NCI-H460 (cell line): ENCODE results near the gene IER3. TPM values are rescaled to one million over a fixed set of nuclear protein-coding genes. Genes with fewer than 3 reads are reported as not detected.

Source experiments
- DNase-seq: peaks from one replicate; pipeline ENCODE4 v3.0.0-alpha.2; 2016; ENCODE audit warnings: low read depth; ENCODE audit errors: extremely low read depth
- polyA plus RNA-seq: library from polyadenylated mRNA; depleted of rRNA; stranded (reverse); fragments of >200 nt; gene quantifications from 2 replicates; pipeline ENCODE4 v1.2.3, GENCODE V29; 2014; cell fraction: nucleus; rRNA removed
- total RNA-seq: library from RNA; depleted of rRNA; stranded (reverse); fragments of >200 nt; shearing (Covaris generic); gene quantifications from 2 replicates; pipeline ENCODE4 v1.2.3, GENCODE V29; 2014; rRNA removed

The IER3 gene, protein sequence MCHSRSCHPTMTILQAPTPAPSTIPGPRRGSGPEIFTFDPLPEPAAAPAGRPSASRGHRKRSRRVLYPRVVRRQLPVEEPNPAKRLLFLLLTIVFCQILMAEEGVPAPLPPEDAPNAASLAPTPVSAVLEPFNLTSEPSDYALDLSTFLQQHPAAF
- 90.1 and 118 TPM in 2 replicates for total RNA-seq
- polyA plus RNA-seq: 54.8 and 57.3 TPM in 2 replicates

DNA sequence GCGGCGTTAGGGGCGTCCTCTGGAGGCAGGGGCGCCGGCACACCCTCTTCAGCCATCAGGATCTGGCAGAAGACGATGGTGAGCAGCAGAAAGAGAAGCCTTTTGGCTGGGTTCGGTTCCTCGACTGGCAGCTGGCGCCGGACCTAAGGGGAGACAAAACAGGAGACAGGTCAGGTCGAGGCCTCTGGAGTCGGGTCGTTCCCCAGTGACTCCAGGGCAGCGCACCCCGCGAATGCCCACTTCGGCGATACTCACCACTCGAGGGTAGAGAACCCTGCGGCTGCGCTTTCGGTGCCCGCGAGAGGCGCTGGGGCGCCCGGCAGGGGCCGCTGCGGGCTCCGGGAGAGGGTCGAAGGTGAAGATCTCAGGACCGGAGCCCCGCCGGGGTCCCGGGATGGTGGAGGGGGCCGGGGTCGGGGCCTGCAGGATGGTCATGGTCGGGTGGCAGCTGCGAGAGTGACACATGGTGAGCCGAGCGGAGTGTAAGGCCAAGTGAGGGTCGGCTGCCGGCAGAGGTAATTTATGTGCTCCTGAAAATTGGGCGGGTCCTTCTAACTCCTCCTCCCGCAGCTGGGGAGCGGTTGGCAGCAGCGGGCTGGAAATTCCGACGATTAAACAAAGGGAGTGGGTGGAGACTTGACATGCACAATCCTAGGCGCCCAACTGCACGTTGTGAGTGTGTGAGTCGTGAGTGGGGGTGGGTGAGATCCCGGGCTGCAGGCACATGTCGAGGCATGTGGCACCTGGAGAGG is at the start of gene IER3:
Gene IER3 (minus strand): TSS at position 494 of the 752 bp plus-strand sequence. CDS start 29 bp downstream, at position 465.
- DNase-seq: peak; percentile 88

- DNase-seq: no peak
These were observed 49.3 kb upstream of the IER3 start for GRCh38 chr6:30793521-30794194.

DNA sequence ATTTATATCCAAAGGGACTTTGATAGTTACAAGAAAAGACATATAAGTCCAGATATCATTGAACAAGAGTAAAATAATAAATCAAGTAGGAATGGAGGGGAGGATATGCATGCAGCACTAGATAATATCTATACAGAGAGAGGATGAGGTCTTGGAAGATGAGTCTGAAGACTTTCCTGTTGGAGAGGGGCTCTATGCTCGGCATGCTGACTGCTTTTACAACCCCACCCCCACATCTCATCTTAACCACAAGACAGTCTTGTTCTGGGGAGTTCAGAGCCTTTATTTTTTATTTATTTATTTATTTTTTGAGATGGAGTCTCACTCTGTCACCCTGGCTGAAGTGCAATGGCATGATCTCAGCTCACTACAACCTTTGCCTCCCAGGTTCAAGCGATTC is 48.4 kb upstream of the IER3 start:
- DNase-seq: no peak

- no peak for DNase-seq
These were observed 46.5 kb upstream of the IER3 start for GRCh38 chr6:30790724-30791383.

DNA sequence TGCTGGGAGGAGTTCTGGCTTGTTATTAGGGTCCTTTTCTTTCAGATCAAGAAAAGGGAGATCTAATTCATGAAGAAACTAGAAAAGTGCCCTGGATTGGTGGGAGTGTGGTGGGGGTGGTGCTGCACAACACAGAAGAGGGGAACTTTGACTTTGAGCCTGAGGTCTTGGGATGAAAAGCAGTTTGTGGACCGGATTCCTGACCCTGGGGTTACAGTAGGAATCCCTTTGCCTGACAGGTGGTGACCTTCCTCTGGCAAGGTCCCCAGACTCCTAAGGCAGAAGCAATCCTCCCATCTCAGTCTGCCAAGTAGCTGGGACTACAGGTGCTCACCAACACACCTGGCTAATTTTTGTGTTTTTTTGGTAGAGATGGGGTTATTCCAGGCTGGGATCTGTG is 45.3 kb upstream of the IER3 start:
- DNase-seq: no peak

DNA sequence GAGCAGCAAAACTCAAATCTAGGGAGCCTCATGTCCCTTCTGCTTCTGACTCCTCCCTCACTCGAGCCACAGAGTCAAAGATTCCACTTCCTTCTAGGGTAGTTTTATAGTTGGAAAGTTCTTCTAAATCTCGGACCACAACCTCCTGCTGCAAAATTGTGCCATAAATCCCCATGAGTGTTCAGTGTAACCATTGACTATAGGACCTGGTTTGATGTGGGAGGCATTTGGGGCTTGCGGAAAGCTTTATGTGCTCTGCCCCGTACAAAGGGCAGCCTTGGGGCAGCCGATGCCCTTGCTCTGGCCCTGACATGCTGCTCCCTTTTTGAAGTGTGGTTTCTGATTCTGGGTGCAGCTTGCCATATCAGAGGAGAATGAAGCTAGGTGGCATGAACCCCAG is 43.6 kb upstream of the IER3 start:
- DNase-seq: no peak

- peak; percentile 27 for DNase-seq
These were observed 38.2 kb upstream of the IER3 start for GRCh38 chr6:30782425-30783014.

DNA sequence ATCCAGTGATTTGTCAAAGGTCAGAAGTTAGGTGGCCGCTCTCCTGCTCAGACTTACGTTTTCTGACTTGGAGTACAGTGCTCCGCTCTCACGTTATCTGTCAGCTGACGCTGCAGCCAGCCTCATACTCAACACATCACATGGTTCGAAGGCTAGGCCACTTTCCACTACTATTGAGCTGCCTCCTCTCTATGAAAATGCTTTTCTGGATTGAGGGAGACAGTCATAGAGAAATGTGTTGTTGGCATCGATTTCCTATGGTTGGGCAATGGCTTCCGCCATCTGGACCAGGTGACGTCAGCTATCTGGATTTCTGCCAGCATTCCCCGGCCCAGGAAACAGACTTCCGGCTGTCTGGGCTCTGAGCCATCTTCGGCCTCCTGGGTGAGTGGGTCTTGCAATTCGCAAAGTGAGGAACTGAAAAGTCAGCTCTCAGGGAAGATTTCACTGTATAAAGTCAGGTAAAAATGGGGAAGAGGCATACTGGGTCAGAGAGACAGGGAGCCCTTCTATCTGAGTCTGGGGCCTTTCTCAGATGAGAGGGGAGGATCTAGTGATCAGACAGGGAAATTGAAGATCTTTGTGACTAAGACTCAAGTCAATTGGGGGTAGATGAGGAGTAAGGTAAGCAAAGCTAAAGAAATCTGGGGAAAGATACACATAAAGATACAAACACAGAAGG is 37.5 kb upstream of the IER3 start:
- DNase-seq: peak; percentile 96

DNA sequence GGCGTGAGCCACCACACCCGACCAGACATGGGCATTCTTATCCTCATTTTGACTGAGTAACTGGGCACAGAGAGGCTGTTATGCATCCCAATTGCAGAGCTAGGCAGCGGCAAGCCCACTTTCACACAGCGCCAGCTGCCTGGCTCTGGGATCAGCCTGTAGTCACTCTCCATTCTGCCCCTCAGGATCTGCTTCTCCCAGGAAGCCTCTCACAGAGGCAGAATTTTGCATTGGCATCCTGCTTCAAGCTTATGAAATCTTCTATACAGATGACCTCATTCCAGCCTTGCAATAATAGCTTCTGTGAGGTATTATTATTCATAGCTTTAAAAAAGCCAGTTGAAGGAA is 37.0 kb upstream of the IER3 start:
- DNase-seq: no peak

DNA sequence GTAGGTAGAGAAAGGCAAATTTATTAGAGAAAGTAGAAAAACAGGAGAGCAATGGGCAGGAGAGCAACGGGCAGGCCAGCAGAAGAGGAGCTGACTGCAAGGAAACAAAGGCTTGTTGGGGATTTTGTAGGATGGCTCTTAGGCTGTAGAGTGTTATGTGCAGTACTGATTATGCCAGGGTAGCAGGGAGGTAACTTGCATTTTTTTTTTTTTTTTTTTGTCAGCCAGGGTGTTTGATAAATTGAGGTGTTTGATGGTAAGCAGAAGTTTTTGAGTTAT is 36.2 kb upstream of the IER3 start:
- DNase-seq: no peak

GRCh38 chr6:30779850-30780641 is 35.7 kb upstream of the IER3 start:
- DNase-seq: no peak

DNA sequence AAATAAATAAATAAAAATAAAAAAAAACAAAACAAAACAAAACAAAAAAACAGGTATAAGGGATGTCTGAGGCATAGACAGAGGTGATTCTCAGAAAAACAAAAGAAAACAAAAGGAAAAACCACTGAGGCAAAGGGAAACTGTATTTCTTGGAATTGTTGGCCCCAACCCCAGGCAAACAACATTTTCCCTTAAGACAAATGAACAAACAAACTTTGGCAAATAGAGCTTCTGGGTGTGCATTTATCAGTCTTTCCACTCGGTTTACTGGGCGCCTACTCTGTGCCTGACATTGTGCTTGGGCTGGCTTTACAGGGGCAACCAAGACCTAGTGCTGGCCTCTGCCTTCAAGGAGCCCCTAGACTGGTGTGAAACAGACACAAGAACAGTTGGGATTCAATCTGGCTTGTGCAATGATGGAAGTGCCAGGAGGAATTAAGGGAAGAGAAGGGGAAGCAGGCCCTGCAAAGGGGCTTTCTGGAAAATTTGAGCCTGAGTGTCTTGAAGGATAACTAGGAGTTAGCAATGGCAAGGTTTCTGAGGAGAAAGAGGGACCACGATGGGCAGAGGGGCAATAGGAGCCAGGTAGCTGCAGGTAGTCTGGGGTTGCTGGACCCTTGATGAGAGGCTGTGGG is 33.8 kb upstream of the IER3 start:
- no peak for DNase-seq

DNA sequence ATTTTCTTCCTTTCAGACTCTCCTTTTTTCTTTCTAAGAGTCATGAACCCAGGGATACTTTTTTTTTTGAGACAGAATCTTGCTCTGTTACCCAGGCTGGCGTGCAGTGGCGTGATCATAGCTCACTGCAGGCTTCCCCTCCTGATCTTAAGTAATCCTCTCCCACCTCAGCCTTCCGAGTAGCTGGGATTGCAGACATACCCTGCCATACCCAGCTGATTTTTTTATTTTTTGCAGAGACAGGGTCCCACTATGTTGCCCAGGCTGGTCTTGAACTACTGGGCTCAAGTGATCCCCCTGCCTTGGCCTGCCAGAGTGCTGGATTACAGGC is 32.8 kb upstream of the IER3 start:
- DNase-seq: no peak

- DNase-seq: no peak
These were observed 32.2 kb upstream of the IER3 start for GRCh38 chr6:30776390-30777154.

DNA sequence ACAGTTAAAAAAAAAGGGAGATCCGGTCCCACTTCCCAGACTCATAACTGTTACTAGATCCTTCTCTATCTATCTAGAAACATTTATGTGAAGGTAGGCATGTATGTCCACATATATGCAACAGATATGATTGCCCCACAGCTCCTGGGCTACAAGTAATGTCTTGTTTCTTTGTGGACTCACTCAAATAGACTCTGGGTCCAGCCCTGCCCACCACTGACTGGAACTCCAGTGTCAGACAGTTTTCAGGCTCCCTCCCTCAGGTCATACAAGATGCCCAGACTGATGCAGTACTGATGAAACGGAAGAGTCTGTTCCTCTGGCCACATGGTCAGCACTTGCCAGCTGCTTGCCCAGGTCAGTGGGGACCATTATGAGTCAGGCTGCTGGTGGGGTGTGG is 30.8 kb upstream of the IER3 start:
- DNase-seq: no peak

DNA sequence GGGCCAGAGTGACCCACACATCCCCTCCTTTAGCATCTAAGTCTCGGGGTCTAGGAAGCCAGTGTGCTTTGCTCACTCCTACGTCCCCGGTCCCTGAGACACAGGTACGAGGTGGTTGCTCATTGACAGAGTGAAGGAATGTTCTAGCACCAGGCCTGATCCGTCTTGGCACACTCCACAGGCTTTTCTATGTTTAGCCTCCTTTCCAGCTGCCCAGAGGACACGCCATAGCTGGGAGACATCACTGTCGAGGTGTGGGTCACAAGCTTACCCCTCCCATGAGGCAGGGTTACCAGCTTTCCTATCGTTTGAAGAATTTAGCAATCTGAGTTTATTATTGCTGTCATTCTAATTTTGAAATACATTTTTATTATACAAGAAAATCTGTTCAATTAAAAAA is 30.4 kb upstream of the IER3 start:
- no peak for DNase-seq

GRCh38 chr6:30770592-30770991 is 26.2 kb upstream of the IER3 start:
- DNase-seq: no peak

GRCh38 chr6:30769853-30770524 is 25.6 kb upstream of the IER3 start:
- DNase-seq: no peak
